Loucy (cell line): ENCODE measurements around the gene GPHN.

ENCODE experiments used
- EZH2phosphoT487 ChIP-seq: fragments of 200-600 bp; IDR thresholded peaks from 2 replicates; pipeline ENCODE4 v1.6.1; 2018; ENCODE audit warnings: antibody characterized with exemption, mild to moderate bottlenecking, moderate library complexity, borderline replicate concordance
- TF ChIP-seq, protein P1 (sequence below): fragments of 200-600 bp; sonication (generic); conservative IDR thresholded peaks from 2 replicates; pipeline ENCODE4 v1.5.1; 2014; ENCODE audit warnings: mild to moderate bottlenecking, antibody characterized with exemption, low read length

DNA sequence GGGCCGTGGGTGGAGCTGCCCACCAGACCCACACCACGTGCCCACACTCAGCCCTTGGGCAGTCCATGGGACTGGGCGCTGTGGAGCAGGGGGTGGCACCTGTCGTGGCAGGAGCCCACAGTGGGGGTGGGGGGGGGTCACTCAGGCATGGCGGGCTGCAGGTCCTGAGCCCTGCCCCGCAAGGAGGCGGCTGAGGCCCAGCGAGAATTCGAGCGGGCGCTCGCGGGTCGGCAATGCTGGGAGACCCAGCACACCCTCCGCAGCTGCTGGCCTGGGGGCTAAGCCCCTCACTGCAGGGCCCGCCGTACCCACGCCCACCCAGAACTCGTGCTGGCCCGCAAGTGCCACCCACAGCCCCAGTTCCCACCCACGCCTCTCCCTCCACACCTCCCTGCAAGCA is 548.7 kb downstream of the GPHN start:
- TF ChIP-seq, protein P1, sequence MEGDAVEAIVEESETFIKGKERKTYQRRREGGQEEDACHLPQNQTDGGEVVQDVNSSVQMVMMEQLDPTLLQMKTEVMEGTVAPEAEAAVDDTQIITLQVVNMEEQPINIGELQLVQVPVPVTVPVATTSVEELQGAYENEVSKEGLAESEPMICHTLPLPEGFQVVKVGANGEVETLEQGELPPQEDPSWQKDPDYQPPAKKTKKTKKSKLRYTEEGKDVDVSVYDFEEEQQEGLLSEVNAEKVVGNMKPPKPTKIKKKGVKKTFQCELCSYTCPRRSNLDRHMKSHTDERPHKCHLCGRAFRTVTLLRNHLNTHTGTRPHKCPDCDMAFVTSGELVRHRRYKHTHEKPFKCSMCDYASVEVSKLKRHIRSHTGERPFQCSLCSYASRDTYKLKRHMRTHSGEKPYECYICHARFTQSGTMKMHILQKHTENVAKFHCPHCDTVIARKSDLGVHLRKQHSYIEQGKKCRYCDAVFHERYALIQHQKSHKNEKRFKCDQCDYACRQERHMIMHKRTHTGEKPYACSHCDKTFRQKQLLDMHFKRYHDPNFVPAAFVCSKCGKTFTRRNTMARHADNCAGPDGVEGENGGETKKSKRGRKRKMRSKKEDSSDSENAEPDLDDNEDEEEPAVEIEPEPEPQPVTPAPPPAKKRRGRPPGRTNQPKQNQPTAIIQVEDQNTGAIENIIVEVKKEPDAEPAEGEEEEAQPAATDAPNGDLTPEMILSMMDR = no peak
- no peak for TF ChIP-seq EZH2phosphoT487
